ENCODE data around the gene ANKRD23. TPM values are rescaled to one million over a fixed set of nuclear protein-coding genes. Genes with fewer than 3 reads are reported as not detected.

ANKRD23 gene
- total RNA-seq, 1 donor from 2014 or later, result 1.7 TPM

- ATAC-seq (no peak), DNase-seq (no peak)
- H3K4me3 ChIP-seq, result no peak overlapping the region
- H3K4me1 ChIP-seq, result peaks cover 11% of the 10 kb centered on the region
- no peaks in the 10 kb centered on the region for H3K27me3 ChIP-seq
- H3K27ac ChIP-seq, result no peak overlapping the region
- TF ChIP-seq CTCF (IDR thresholded peaks at IDR 0.05), result no peak
- intact Hi-C loops (cut with DNase I), result no loop called here
- peaks cover 10% of the 10 kb centered on the region for H3K36me3 ChIP-seq
- H3K9me3 ChIP-seq, result no peaks in the 10 kb centered on the region
Measured at GRCh38 chr2:96810783-96811192, 33.0 kb downstream of the ANKRD23 start.

GRCh38 chr2:96809951-96810782 is 33.7 kb downstream of the ANKRD23 start:
- Histone ChIP-seq H3K27ac (no peak overlapping the region), H3K27me3 (no peaks in the 10 kb centered on the region), H3K4me1 (peaks cover 8% of the 10 kb centered on the region), H3K4me3 (no peak overlapping the region), H3K9me3 (no peaks in the 10 kb centered on the region), H3K36me3 (peaks cover 10% of the 10 kb centered on the region)
- no peak for ATAC-seq
- no peak for TF ChIP-seq CTCF (IDR thresholded peaks at IDR 0.05)
- no peak for DNase-seq
- intact Hi-C loops (cut with DNase I), result no loop called here

GRCh38 chr2:96809216-96809882 is 34.5 kb downstream of the ANKRD23 start:
- Histone ChIP-seq H3K9me3 (no peaks in the 10 kb centered on the region), H3K36me3 (peaks cover 10% of the 10 kb centered on the region), H3K4me1 (peaks cover 4% of the 10 kb centered on the region), H3K27me3 (no peaks in the 10 kb centered on the region), H3K27ac (no peak overlapping the region), H3K4me3 (no peak overlapping the region)
- intact Hi-C loops (cut with DNase I), result no loop called here
- no peak for TF ChIP-seq CTCF (IDR thresholded peaks at IDR 0.05)
- ATAC-seq, result no peak
- no peak for DNase-seq

GRCh38 chr2:96808176-96808837 is 35.5 kb downstream of the ANKRD23 start:
- ATAC-seq (peak; percentile 12), DNase-seq (no peak)
- Histone ChIP-seq H3K36me3 (peaks cover 10% of the 10 kb centered on the region), H3K9me3 (no peaks in the 10 kb centered on the region), H3K27ac (no peak overlapping the region), H3K27me3 (no peaks in the 10 kb centered on the region), H3K4me1 (peaks cover 4% of the 10 kb centered on the region), H3K4me3 (no peak overlapping the region)
- intact Hi-C loops (cut with DNase I), result no loop called here
- TF ChIP-seq CTCF (IDR thresholded peaks at IDR 0.05), result no peak

GRCh38 chr2:96807127-96807471 is 36.7 kb downstream of the ANKRD23 start:
- peaks cover 10% of the 10 kb centered on the region for H3K36me3 ChIP-seq
- no peaks in the 10 kb centered on the region for H3K9me3 ChIP-seq
- no peak overlapping the region for H3K4me3 ChIP-seq
- H3K27ac ChIP-seq, result peak overlapping the region; percentile 51
- DNase-seq (no peak), ATAC-seq (no peak)
- TF ChIP-seq CTCF (IDR thresholded peaks at IDR 0.05), result no peak
- intact Hi-C loops (cut with DNase I), result no loop called here
- peaks cover 4% of the 10 kb centered on the region for H3K4me1 ChIP-seq
- H3K27me3 ChIP-seq, result no peaks in the 10 kb centered on the region

Measured in upper lobe of right lung (tissue), 1 donor.